Stimulated activated CD8-positive, alpha-beta memory T cell treated with anti-CD3 and anti-CD28 coated beads, Interleukin-7, amount 100 ng/mL, for 48 hours (primary cell): ENCODE measurements around the gene PSMB5.
A peak's percentile ranks its signal among the peaks of the same experiment; 100 is the strongest.

Source experiments
- DNase-seq, 2 donors: peaks; one replicate each; pipeline ENCODE4 v3.0.0-alpha.2; 2020; ENCODE audit warnings: low read depth in 1 of 2; ENCODE audit errors: extremely low read depth in 1 of 2

The PSMB5 gene

DNA sequence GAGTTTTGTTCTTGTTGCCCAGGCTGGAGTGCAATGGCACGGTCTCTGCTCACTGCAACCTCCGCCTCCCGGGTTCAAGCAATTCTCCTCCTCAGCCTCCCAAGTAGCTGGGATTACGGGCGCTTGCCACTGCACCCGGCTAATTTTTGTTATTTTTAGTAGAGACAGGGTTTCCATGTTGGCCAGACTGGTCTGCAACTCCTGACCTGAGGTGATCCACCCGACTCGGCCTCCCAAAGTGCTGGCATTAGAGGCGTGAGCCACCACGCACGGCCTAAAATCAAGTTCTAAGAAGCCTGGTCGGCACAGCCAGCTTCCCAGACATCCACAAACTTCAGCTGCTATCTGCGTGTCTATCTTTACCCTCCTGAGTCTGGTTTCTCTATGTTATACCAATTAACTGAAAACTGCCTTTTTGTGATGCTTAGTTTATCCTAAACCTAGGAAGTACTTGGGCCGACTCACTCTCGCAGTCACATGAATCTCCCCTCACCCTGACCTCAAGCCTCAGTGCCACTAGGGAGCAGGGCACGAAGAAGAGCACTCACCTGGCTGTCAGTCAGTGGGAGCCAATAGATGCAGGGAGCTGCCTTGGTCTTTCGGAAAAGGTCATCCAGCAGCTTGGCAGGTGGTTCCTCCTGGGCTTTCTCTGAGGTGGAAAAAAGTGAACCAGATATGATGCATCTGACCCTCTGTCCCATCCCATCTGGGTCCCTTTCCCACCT lies 26.0 kb upstream of the PSMB5 start:
- no peak for DNase-seq

DNA sequence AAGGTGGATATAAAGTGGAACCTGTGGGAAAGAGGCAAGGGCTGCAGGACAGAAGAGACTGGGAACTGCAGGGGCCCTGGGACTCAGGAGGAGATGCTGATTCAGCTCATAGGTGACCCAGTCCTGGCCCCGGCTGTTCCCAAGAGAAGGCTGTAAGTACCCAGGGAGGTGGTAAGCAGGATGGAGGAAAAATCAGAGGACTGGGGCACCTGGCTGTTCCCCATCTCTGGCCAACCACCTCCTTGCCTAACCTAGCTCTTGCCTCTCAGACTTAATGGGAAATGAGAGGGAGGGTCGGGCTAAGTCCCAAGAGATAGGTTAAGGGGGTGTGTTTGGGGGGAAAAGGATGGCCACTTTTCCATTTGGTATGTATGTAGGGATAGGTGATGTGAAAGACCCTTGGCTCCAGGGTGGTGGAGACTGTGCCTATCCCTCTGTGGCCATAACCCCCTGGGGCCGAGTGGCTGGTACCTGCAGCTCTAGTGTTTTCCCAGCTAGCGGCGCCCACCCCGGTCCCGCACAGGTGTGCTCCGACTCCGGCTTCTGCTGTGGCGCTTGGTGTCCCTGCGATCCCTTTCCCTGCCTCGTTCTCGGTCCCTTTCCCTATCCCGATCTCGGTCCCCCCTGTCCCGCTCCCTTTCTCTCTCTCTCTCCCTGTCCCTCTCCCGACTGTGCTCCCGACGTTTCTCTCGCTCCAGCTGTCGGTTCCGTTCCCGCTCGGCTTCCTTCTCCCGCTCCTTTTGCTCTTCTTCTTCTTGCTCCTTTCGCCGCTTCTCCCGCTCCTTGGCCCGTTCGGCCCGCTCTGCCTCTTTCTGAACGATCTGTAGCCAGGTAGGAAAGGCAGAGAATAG lies 24.2 kb upstream of the PSMB5 start:
- no peak for DNase-seq

DNA sequence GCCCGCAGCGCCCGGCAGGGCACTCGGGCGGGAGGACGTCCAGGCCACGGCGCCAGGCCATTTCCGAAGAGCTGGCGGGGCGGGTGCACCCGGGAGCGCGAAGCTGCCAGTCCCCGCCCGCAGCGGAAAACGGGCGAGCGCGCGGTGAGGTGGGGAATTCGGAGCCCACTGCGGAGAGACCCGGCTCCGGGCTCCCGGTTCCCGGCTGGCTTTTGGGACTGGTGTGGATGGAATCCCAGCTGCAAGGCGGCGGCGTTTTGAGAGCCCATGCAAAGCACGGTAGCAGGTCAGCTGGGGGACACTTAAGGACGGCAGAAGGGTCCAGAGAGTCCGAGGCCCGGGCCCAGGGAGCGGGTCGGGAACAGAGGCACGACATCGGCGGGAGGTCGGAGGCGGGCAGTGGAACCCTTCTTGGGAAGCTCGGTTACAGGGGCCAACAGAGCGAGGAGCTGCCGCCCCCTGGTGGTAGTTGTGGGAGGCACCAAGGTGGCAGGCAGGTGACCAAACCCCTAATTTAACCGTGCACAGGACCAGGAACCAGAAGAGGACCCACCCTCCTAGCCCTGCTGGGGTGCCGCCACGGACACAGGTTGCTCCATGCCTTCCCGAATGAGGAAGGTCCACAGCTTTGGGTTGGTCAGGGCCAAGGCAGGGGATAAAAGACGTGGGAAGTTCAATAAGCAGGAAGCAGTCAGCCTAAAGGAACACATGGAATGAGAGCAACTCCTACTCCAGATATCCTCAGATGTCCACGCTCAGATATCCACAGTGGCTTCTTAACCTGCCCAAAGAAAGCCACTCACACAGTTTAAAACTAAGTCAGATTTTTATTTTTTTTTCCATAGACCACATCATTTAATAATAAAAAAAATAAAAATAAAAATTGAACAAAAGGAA lies 23.3 kb upstream of the PSMB5 start:
- DNase-seq, result peak; percentile 68 to 79

DNA sequence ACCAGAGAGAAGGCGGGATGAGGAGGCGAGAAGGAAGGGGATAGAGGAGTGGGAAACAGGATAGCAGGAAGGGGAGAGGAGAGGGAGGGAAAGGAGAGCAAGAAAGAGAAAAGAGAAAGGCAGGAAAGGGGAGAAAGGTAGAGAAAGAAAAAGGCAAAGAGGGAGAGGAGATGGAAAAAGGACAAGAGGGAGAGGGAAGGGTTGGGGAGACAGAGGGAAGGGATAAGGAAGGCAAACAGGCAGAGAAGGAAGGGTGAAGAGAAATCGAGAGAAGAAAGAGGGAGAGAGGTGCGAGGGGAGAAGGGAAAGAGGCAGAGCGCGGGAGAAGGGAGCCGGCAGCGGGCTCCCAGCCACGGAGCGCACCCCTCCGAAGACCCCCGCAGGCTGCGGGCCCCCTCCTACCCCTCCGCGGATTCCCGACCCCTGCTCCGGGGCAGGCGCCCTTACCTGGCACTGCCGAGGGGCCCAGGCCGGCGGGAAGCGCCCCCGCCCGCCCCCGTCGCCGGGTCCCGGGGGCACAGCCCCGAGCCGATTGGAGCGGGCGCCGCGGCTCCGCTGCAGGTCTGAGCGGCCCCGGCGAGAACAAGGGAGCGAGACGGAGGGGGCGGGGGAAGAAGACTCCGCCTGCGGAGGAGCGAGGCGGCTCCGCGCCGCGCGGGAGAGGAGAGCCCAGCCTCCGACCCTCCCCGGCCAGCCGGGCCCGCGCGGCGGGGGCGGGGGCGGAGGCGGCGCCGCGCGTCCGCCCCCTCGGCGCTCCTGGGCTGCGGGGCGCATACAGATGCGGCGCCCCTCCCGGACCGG lies 22.5 kb upstream of the PSMB5 start, which contains the start of gene CDH24:
Gene CDH24, minus strand, starts transcription at position 565 of the 801 bp plus-strand sequence. CDS start 1,787 bp downstream, outside the sequence.
- DNase-seq, result peak in 1 of 2 donors; percentile 53

DNA sequence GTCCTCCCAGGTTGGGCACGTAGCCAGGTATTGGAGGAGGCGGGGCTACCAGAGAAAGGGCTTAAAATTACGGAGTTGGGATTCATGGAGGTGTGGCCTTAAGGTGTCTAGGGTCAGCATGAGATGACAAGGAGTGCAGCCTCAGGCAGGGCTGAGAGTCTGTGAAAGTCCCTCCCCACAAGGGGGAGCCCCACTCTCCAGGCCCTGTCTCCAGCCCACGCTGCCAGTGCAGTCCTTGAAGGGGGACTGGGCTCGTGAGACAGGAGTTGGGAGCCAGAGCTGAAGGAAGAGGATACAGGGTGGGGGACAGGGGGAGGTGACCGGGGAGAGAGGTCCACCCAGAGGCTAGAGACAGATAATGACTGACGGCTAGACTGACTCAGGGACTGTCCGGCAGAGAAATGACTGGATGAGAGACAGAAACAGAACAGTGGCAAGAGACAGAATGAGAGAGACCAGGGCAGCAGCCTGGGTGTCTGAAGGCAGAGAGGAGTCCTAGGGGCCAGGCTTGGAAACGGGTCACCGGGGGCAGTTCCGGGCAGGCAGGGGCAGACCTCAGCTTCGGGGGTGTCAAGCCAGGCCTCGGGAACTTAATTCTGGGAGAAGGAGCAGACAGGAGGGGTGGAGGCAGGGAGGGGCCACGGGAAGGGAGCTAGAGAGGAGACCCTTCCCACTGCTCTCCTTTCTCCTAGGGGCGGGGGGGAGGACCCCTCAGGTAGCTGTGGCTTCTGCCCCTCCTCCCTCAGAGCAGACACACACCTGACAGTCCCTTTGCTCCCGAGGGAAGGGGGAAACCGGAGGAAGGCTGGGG lies 21.6 kb upstream of the PSMB5 start:
- peak in 1 of 2 donors; percentile 34 for DNase-seq

DNA sequence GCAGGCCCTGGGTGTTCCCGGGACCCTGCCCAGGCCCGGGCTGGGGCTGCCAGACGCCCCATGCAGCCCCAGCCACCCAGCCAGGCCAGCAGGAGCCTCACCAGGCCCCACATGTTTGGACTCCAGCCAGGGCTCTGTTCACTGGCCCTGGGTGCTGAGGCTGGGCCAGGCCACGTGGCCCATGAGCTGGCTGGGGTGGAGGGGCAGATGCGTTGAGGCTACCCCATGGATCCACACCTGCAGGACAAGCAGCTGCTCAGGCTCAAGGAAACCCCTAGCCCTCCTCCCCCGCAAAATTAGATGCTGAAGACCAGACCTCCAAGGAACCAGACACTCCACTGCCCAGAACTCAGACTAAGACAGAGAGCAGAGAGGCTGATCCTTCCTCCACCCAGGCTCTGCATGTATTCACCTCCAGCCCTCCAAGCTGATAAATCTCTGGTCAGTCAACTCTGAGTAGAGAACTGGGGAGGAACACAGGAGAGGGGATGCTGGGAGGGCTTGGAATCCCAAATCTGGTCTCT lies 21.0 kb upstream of the PSMB5 start:
- DNase-seq, result no peak

DNA sequence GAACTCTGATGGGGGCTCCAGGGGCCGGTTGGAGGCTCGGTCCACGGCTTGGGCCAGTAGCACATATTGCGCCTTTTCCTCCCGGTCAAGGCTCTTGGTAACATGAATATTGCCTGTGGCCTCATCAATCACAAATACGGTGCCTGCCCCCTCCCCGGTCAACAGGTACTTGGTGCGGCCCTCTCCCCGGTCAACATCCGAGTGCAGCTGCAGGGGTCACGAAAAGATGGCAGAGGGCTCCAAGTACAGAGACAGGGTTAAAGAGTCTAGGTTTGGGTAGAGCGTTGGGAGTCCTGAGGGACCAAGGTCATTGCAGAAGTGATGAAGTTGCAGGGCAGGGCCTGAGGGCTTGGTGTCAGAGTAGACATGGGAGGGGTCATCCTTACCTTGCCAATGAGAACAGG lies 20.4 kb upstream of the PSMB5 start:
- no peak for DNase-seq

DNA sequence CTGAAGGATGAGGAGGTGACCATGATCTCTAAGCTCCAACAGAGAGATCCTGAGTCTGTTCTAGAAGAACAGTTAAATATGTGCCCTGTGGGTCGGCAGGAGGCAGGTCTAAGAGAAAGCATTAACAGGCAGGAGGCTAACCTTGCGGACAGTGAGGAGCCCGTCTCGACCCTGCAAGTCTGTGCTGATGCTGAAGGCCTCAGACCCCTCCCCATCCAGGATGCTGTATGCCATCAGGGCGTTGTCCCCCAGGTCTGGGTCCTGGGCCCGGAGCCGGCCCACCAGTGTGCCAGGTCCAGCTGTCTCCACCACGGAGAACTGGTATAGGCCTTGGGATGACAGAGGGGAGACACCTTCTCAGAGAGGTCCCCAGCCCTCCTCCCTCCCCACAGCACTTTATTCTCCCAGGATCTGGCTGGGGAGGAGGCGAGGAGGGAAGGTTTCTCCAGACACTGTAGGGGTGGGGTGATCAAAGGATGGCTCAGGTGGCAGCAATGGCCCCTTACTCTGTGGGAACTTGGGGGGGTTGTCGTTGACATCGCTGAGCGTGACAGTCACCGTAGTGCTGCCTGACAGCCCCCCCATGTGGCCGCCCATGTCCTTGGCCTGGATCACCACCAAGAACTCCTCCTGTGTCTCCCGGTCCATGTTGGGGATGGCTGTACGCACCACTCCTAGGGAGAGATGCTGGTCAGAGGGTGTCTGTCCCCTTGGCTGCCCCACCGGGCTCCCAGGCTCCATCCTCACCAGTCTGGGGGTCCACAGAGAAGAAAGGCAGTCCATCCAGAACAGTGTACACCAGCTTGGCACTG lies 19.5 kb upstream of the PSMB5 start:
- DNase-seq, result no peak

DNA sequence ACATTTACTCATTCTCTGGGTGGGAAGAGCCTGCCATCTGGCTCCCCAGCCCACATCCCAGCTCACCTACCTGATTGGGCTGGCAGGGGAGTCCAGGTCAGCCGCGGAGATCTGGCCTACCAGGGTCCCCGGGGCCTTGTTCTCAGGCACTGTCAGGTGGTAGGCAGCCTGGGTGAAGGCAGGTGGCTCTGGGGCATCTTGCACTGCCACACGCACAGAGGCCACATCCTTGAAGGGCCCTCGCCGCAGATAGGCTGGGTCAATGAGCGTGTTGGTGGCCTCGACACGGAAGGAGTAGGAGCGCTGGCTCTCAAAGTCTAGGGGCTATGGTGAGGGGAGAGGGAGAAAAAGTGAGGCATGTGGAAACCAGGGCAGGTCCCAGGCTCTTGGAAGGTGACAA lies 18.7 kb upstream of the PSMB5 start:
- DNase-seq, result no peak

DNA sequence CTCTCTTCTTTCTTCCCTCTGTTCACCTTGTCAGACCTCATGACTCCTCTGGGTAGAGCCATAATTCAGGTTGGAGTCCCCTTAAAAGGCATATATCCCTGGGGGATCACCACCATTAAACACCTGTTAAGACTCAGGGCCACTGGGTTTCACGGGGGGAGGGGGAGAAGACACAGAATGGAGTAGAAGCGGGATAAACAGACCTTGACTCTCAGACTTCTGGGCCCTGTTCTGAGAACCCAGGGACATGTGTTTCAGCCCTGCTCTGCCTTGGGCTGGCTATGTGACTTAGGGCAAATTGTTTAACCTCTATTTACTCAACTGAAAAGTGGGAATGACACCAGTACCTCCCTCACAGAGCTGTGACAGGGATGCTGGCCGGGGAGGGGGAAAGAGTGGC lies 18.0 kb upstream of the PSMB5 start:
- no peak for DNase-seq

DNA sequence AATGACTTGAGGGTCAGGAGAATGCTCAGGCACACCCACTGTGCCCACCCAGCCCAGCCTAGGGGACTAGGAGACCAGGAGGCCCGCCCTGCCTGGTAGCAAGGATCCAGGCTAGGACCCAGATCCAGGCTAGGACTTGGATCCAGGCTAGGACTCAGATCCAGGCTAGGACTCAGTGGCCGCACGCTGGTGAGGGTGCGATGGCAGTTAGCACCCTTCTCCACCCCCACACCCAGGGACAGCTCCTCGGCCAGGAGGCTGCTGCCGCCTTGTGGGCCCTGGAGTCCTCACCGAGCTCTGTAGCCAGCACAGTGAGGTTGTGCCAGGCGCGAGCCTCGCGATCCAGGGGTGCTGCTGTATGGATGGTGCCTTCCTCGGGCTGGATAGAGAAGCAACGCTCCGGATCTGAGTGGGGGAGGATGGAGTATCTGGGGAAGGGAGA lies 17.5 kb upstream of the PSMB5 start:
- no peak for DNase-seq

DNA sequence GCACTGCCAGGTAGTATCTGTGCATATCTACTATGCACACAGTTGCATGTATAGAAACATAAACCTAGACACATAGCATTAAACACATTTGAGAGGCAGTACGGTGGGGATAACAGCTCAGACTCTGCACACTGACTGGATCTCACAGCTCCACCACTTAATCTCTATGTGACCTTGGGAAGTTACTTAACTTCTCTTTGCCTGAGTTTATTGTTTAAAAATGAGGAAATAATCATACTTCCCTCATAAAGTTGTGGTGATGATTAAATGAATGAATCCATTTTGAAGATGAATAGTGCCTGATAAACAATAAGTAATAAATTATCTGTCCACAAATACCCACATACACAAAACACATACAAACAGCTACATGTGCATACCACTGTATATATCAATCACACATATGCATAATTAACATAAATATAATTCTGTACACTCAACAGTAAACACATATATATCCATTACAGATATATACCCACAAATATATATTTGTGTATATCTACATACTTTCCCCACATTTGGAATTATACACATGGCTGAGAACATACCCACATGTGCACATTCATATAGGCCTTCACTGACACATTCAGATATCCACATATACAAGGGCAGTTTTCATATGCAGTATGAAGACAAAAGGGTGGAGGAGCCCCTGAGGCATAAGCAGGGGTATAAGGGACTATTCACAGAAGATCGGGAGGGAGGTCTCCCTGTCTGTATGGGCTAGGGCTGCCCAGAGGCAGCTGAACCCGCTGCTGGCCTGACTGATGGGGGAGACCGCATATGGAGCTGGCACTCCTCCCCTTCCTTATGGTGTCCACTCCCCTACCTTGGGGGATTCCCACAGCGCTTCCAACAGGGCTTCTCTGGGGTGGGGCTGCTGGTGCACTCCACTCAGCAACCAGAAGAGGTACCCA lies 16.7 kb upstream of the PSMB5 start:
- DNase-seq, result no peak

DNA sequence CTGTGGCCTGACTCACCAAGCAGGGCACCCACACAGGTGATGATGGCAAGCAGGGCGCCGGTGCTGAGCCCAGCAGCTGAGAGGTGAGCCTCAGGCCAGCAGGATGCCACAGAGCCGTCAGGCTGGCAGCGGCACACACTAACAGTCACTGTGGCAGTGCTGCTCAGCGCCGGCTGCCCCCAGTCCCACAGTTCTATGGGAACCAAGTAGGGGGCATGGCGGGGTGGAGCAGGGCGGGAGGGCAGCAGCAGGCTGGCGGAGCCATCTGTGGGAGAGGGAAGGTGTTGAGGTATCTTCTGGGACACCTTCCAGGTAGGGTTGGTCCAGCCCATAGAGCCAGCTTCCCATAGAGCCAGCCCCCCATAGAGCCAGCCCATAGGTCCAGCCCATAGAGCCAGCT lies 14.3 kb upstream of the PSMB5 start:
- DNase-seq, result no peak

DNA sequence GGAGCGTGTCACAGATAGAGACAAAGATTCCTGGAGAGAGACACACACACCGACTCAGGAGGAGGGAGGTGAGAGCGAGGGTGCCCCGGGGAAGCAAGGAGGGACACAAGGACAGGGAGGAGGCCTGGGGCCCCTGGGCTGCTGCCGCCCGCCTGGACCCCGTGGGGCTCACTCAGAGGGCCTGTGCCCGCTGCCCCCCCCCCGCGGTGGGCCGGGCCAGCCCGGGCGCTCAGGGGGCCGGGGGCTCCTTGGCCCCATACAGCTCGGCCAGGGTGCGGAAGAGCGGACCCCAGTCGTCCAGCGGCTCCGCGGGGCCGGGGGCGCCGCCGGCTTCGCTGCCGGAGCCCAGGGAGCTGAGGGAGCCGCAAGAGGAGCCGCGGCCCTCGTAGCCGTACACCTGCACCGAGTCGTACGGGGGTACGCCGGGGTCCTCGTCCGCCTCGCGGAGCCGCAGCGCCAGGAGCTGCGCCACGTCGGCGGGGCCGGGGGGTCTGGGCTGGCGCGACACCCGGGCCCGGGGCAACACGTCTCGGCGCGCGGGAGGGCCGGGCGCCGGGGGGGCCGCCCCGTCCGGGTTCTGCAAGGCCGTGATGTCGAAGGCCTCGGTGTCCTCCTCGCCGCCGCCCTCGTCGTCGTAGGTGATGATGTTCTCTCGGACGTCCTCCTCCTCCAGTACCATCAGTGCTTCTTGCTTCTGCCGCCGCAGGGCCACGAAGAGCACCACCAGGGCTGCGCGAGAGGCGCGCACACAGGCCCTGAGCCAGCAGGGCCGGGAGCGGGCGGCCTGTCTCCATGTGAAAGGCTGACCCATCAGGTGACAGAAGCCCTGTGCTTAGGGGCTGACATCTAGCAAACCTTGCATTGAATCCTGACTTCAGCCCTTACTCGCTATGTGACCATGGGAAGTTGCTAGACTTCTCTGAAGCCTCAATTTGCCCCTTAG lies 13.3 kb upstream of the PSMB5 start:
- no peak for DNase-seq

DNA sequence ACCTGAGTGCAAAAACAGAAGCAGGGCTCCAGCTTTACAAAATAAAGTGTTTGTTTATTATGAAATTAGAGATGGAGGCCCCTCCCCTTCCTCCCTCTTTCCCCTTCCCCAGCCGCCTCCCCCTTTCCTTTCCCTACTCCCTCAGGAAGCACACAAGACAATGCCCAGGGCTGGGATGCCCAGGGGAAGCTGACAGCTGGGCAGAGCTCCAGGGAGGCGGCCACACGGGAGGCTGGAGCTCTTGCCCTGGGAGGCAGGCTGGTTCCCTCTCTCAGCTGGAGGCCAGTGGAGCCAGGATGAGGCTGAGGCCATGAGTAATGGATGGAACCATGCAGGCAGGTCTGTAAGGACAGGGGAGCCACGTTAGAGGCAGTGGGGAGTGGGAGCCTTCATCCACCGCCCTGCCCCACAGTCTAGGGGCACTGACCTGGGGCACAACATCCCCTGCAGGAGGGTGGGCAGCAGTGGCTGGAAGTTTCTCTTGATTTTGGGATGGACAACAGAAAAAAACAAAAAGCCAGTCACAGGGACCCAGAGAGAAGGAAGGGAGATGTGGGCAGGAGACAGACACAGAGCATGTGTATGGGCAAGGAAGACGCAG lies 12.4 kb upstream of the PSMB5 start:
- no peak for DNase-seq
